Measurements from ENCODE around the gene CCDC9B. TPM values are rescaled to one million over a fixed set of nuclear protein-coding genes. Genes with fewer than 3 reads are reported as not detected.

The CCDC9B gene
- total and polyA plus RNA-seq, 2 experiments from 2014 or later, result 8.2 to 14.6 TPM

DNA sequence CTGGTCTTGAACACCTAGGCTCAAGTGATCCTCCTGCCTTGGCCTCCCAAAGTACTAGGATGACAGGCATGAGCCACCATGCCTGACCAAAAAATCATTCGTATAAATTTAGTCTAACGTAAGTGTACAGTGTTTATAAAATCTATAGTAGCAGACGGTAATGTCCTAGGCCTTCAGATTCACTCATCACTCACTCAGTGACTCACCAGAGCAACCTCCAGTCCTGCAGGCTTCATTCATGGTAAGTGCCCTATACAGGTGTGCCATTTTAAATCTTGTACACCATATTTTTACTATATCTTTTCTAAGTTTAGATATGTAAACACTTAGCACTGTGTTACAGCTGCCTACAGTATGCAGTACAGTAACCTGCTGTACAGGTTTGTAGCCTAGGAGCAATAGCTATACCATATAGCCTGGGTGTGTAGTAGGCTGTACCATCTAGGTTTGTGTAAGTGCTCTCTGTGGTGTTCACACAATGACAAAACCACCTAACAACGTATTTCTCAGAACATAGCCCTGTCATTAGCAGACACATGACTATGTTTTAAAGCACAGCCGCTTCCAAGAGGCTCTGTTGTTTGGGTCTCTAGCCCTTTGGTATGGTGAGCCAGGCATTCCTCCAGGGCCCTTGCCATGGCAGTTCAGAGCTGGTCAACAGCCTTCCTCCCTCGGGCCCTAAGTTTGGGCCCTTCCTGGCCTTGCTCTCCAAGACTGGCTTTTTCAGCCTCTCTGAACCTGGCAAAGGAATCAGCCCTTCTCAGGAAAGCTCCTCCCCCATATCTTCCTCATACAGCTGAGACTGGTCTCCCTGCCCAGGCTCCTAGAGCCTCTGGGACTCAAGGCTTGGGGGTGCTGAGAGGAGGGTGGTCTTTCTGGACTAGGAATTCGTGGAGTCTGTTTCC is 1.9 kb upstream of the CCDC9B start:
- Histone ChIP-seq H3K9me3 (ENCODE audit: low read depth) (no peaks in the 10 kb centered on the region), H3K4me1 (ENCODE audit: low read depth) (peaks cover 23% of the 10 kb centered on the region), H3K36me3 (no peaks in the 10 kb centered on the region), H3K27ac (no peak overlapping the region), H3K27me3 (no peaks in the 10 kb centered on the region), H3K4me3 (no peak overlapping the region)
- TF ChIP-seq, protein P1, sequence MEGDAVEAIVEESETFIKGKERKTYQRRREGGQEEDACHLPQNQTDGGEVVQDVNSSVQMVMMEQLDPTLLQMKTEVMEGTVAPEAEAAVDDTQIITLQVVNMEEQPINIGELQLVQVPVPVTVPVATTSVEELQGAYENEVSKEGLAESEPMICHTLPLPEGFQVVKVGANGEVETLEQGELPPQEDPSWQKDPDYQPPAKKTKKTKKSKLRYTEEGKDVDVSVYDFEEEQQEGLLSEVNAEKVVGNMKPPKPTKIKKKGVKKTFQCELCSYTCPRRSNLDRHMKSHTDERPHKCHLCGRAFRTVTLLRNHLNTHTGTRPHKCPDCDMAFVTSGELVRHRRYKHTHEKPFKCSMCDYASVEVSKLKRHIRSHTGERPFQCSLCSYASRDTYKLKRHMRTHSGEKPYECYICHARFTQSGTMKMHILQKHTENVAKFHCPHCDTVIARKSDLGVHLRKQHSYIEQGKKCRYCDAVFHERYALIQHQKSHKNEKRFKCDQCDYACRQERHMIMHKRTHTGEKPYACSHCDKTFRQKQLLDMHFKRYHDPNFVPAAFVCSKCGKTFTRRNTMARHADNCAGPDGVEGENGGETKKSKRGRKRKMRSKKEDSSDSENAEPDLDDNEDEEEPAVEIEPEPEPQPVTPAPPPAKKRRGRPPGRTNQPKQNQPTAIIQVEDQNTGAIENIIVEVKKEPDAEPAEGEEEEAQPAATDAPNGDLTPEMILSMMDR (IDR thresholded peaks at IDR 0.05; ENCODE audit: low read depth, low read length), result no peak
- peak in 1 of 2 donors; percentile 51 for DNase-seq (ENCODE audit: low read depth in 1 of 2, low spot score in 1 of 2)

DNA sequence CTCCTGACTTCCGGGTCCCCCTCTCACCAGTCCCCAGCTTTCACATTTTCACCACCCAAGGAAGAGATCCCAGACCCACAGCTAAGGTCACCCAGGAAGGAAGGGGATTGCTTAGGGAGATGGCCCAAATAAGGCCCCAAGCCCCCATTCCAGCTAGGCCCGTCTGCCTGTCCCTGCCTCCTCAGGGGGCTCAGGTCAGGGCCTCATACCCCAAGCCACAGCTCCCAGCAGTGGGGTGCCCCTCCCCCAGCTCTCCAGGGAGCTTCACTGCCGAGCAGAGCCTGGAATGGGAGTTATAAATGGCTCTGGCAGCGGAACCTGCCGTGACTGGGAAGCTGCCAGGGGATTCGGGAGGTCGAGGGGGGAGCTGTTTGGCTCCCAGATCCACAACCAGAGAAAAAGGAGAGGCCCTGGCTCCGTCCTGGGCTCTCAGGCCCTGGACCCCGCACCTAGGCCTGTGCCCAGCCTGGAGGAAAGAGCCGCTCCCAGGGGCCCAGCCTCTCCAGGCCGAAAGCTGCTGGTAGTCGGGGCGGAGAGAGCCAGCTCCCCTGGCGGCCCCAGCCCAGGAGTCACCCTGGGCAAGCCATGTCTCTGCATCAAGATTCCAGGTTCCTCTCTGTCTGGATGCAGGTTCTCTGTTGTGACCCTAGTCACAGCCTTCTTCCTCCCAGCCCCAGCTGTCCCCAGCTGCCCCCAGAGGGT is 550 bp downstream of the CCDC9B start:
- Histone ChIP-seq H3K27me3 (no peaks in the 10 kb centered on the region), H3K27ac (peak overlapping the region; percentile 97), H3K4me1 (ENCODE audit: low read depth) (peaks cover 27% of the 10 kb centered on the region), H3K9me3 (ENCODE audit: low read depth) (no peaks in the 10 kb centered on the region), H3K4me3 (peak overlapping the region; percentile 3), H3K36me3 (no peaks in the 10 kb centered on the region)
- TF ChIP-seq, protein P1 (IDR thresholded peaks at IDR 0.05; ENCODE audit: low read depth, low read length), result no peak
- peak; percentile 76 to 82 for DNase-seq (ENCODE audit: low read depth in 1 of 2, low spot score in 1 of 2)

DNA sequence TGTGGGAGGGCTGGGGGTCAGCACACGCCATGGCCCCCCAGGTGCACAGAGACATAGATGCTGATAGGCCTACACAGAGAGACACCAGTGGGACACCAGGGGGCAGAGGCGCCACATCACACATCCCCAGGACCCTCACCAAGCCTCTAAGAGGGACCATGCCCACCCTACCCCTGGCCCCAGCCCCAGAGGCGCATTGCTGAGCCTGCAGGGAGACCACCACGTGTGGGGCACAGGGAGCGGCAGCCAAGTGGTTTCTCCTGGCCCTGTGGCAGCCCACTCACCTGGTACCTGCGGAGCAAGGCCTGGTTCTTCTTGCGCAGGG is 1.2 kb downstream of the CCDC9B start:
- no peak for DNase-seq (ENCODE audit: low read depth in 1 of 2, low spot score in 1 of 2)
- TF ChIP-seq, protein P1 (IDR thresholded peaks at IDR 0.05; ENCODE audit: low read depth, low read length), result peak; percentile 13
- no peaks in the 10 kb centered on the region for H3K36me3 ChIP-seq
- no peak overlapping the region for H3K4me3 ChIP-seq
- H3K27ac ChIP-seq, result peak overlapping the region; percentile 97
- no peaks in the 10 kb centered on the region for H3K9me3 ChIP-seq (ENCODE audit: low read depth)
- no peaks in the 10 kb centered on the region for H3K27me3 ChIP-seq
- H3K4me1 ChIP-seq (ENCODE audit: low read depth), result peaks cover 29% of the 10 kb centered on the region

DNA sequence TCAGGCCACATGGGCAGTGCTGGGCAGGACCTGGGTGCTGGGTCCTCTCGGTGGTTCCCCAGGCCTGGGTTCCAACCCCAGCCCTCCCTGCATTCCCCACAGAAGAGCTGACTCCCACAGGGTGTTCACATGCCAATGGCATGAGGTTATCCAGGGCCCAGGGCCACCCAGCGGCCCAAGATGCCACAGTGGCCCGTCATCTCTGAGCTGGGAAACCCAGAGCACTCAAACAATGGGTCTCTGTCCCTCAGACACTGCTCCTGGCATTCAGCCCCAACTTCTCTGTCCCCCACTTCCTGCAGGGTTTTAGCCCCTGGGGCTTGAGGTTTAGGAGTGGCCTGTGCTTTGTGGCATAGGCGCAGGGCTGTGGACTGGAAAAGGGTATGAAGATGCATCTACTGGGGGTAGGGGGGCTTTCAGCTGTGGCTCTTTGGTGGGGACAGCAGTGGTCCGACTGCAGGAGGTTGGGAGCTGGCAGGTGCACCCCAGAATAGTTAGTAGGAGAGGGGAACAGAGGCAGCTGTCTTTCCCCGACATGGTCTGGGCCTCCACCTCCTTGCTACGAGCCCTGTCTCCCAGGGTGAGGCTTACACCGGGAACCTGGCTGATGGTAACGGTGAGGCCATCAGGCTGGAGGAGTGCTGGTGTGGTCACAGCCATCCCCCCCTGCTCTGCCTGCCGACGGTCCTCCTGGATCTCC is 1.7 kb downstream of the CCDC9B start:
- DNase-seq (ENCODE audit: low read depth in 1 of 2, low spot score in 1 of 2), result peak in 1 of 2 donors; percentile 76
- TF ChIP-seq, protein P1 (IDR thresholded peaks at IDR 0.05; ENCODE audit: low read depth, low read length), result no peak
- H3K4me1 ChIP-seq (ENCODE audit: low read depth), result peaks cover 34% of the 10 kb centered on the region
- no peaks in the 10 kb centered on the region for H3K36me3 ChIP-seq
- no peaks in the 10 kb centered on the region for H3K27me3 ChIP-seq
- no peaks in the 10 kb centered on the region for H3K9me3 ChIP-seq (ENCODE audit: low read depth)
- H3K27ac ChIP-seq, result peak overlapping the region; percentile 97
- H3K4me3 ChIP-seq, result no peak overlapping the region

DNA sequence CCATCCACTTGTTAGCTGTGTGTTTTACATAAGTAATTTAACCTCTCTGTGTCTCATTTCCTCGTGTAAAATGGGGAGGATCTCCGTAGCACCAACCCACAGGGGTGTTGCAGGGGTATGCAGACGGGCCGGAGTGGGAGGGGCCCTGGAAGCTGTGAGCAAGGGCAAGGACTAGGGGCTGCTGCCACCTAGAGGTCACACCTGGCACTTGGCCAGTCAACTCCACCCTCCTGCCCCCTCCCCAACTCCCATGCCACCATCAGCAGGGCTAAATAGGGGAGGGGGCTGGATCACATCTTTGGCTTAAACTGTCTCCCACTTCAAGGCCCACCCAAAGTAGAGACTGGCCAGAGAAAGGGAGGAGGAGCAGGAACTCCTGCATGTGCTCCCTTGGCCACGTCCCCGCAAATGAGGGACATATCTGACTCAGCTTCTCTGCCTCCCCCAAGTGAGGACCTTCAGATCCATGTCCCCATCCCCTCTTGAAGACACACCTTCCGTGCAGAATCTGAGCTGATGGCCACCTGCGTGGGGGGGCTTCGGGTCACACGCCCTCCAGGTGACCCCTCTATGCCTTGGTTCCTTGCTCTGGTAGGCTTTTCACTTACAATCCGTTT is 2.6 kb downstream of the CCDC9B start:
- Histone ChIP-seq H3K9me3 (ENCODE audit: low read depth) (no peaks in the 10 kb centered on the region), H3K36me3 (no peaks in the 10 kb centered on the region), H3K27ac (no peak overlapping the region), H3K27me3 (no peaks in the 10 kb centered on the region), H3K4me3 (no peak overlapping the region), H3K4me1 (ENCODE audit: low read depth) (peaks cover 41% of the 10 kb centered on the region)
- TF ChIP-seq, protein P1 (IDR thresholded peaks at IDR 0.05; ENCODE audit: low read depth, low read length), result peak; percentile 78
- peak; percentile 76 to 89 for DNase-seq (ENCODE audit: low read depth in 1 of 2, low spot score in 1 of 2)

Measured in cardiac muscle cell (in vitro differentiated cells and primary cell).